ENCODE results near the gene WNT9B.

GRCh38 chr17:46875849-46876352, 24.5 kb downstream of the WNT9B start:
- TF ChIP-seq, protein P1, sequence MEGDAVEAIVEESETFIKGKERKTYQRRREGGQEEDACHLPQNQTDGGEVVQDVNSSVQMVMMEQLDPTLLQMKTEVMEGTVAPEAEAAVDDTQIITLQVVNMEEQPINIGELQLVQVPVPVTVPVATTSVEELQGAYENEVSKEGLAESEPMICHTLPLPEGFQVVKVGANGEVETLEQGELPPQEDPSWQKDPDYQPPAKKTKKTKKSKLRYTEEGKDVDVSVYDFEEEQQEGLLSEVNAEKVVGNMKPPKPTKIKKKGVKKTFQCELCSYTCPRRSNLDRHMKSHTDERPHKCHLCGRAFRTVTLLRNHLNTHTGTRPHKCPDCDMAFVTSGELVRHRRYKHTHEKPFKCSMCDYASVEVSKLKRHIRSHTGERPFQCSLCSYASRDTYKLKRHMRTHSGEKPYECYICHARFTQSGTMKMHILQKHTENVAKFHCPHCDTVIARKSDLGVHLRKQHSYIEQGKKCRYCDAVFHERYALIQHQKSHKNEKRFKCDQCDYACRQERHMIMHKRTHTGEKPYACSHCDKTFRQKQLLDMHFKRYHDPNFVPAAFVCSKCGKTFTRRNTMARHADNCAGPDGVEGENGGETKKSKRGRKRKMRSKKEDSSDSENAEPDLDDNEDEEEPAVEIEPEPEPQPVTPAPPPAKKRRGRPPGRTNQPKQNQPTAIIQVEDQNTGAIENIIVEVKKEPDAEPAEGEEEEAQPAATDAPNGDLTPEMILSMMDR (conservative IDR thresholded peaks at IDR 0.05 in 1 of 2, IDR thresholded peaks at IDR 0.05 in 1 of 2; ENCODE audit: low read depth in 1 of 2, low read length in 2 of 2), result no peak
- no peak for TF ChIP-seq EZH2 (IDR thresholded peaks at IDR 0.05; ENCODE audit: low read length, missing control alignments)
